Left hindlimb (tissue), 1 donor: ENCODE measurements around the gene MED29.

Source experiments
- DNase-seq: peaks from one replicate; pipeline ENCODE4 v3.0.0-alpha.2; 2018

The MED29 gene

GRCh38 chr19:39390751-39391437 is at the start of gene MED29, which contains the start of gene PAF1:
Gene MED29 (plus strand): TSS chr19:39391378. CDS start chr19:39391423, 45 bp downstream.
Gene PAF1 (minus strand): TSS chr19:39391106. CDS start chr19:39390864, 242 bp downstream.
- DNase-seq, result peak; percentile 99

- DNase-seq, result peak; percentile 99
Observed at GRCh38 chr19:39341719-39342604, 49.2 kb upstream of the MED29 start, which contains the start of gene SAMD4B. Gene SAMD4B (plus strand): TSS chr19:39342421. CDS start chr19:39356894, 14,473 bp downstream.

- peak; percentile 58 for DNase-seq
Observed at GRCh38 chr19:39342647-39343305, 48.4 kb upstream of the MED29 start.

GRCh38 chr19:39345956-39346355 is 45.2 kb upstream of the MED29 start:
- DNase-seq, result no peak

- no peak for DNase-seq
Observed at GRCh38 chr19:39347332-39348164, 43.6 kb upstream of the MED29 start.

- no peak for DNase-seq
Observed at GRCh38 chr19:39349326-39349725, 41.9 kb upstream of the MED29 start.

- DNase-seq, result no peak
Observed at GRCh38 chr19:39350156-39350555, 41.0 kb upstream of the MED29 start.

- DNase-seq, result no peak
Observed at GRCh38 chr19:39351537-39352064, 39.6 kb upstream of the MED29 start.

GRCh38 chr19:39352381-39353255 is 38.6 kb upstream of the MED29 start:
- peak; percentile 62 for DNase-seq

GRCh38 chr19:39355253-39355652 is 35.9 kb upstream of the MED29 start:
- DNase-seq, result no peak

- no peak for DNase-seq
Observed at GRCh38 chr19:39356073-39356472, 35.1 kb upstream of the MED29 start.

GRCh38 chr19:39356647-39357046 is 34.5 kb upstream of the MED29 start:
- no peak for DNase-seq

- no peak for DNase-seq
Observed at GRCh38 chr19:39359026-39359425, 32.2 kb upstream of the MED29 start.

- no peak for DNase-seq
Observed at GRCh38 chr19:39360599-39360998, 30.6 kb upstream of the MED29 start.

GRCh38 chr19:39362682-39363657 is 28.2 kb upstream of the MED29 start:
- DNase-seq, result no peak

GRCh38 chr19:39363901-39364457 is 27.2 kb upstream of the MED29 start:
- peak; percentile 69 for DNase-seq

GRCh38 chr19:39365531-39365930 is 25.6 kb upstream of the MED29 start:
- no peak for DNase-seq

- DNase-seq, result no peak
Observed at GRCh38 chr19:39369200-39369599, 22.0 kb upstream of the MED29 start.

- DNase-seq, result no peak
Observed at GRCh38 chr19:39370735-39371134, 20.4 kb upstream of the MED29 start.
